Vagina (tissue), 2 donors: ENCODE measurements around the gene GLE1. TPM values are rescaled to one million over a fixed set of nuclear protein-coding genes. Genes with fewer than 3 reads are reported as not detected.

Source experiments
- DNase-seq, 2 donors: peaks; one replicate each; pipeline ENCODE4 v3.0.0-alpha.2; 2017; ENCODE audit errors: extremely low spot score in 2 of 2
- H3K27ac ChIP-seq: fragments of 200-600 bp; sonication (generic); one replicate; pipeline ENCODE4 v1.5.1; 2019
- H3K27me3 ChIP-seq: fragments of 200-600 bp; sonication (generic); one replicate; pipeline ENCODE4 v1.5.1; 2019
- H3K36me3 ChIP-seq, 2 donors: fragments of 200-600 bp; sonication (generic); one replicate each; pipeline ENCODE4 v1.5.1; 2017 to 2019
- H3K4me1 ChIP-seq: fragments of 200-600 bp; sonication (generic); one replicate; pipeline ENCODE4 v1.5.1; 2019
- H3K4me3 ChIP-seq, 2 donors: fragments of 200-600 bp; sonication (generic); 1 replicate in 1 of 2; 2 replicates in 1 of 2; pipeline ENCODE4 v1.5.1; 2016 to 2019
- H3K9me3 ChIP-seq: fragments of 200-600 bp; sonication (generic); one replicate; pipeline ENCODE4 v1.5.1; 2019
- CTCF ChIP-seq, 3 experiments: fragments of 450-650 bp in 2 of 3; fragments of 200-600 bp in 1 of 3; sonication (generic) in 1 of 3; IDR thresholded peaks; one replicate each; pipeline ENCODE4 v1.5.1; 2017 to 2019; ENCODE audit warnings: antibody characterized with exemption in 3 of 3, mild to moderate bottlenecking in 2 of 3, moderate library complexity in 2 of 3
- POLR2A ChIP-seq, 2 donors: fragments of 450-650 bp; IDR thresholded peaks; one replicate each; pipeline ENCODE4 v1.6.1; 2017; ENCODE audit warnings: antibody characterized with exemption in 2 of 2, mild to moderate bottlenecking in 2 of 2, moderate library complexity in 2 of 2
- POLR2AphosphoS5 ChIP-seq, 2 donors: sonication (generic); formaldehyde crosslinking; IDR thresholded peaks; one replicate each; pipeline ENCODE4 v1.9.0; 2017; ENCODE audit warnings: antibody characterized with exemption in 2 of 2, mild to moderate bottlenecking in 2 of 2, low read depth in 1 of 2; ENCODE audit not compliant: insufficient read depth in 1 of 2
- intact Hi-C: fragments of 100-400 bp; cut with DNase I; formaldehyde crosslinking; loops from one replicate; pipeline ENCODE4 v1.15.1; 2023
- total RNA-seq: library from RNA; depleted of rRNA; stranded (reverse); fragments of >200 nt; gene quantifications from one replicate; pipeline ENCODE4 v1.2.3, GENCODE V29; 2016

GLE1 gene
- total RNA-seq, 1 donor from 2014 or later, result 20.9 TPM

- TF ChIP-seq POLR2AphosphoS5 (IDR thresholded peaks at IDR 0.05; ENCODE audit: insufficient read depth in 1 of 2, low read depth in 1 of 2) (no peak), CTCF (IDR thresholded peaks at IDR 0.05) (no peak), POLR2A (IDR thresholded peaks at IDR 0.05) (no peak)
- DNase-seq, result no peak
- H3K36me3 ChIP-seq, result peaks cover 7 to 71% of the 10 kb centered on the region in 2 donors
- H3K4me1 ChIP-seq, result no peaks in the 10 kb centered on the region
- no peak overlapping the region for H3K4me3 ChIP-seq
- H3K27ac ChIP-seq, result no peak overlapping the region
- intact Hi-C loops, result no loop called here
- no peaks in the 10 kb centered on the region for H3K27me3 ChIP-seq
- no peaks in the 10 kb centered on the region for H3K9me3 ChIP-seq
These were observed 36.3 kb downstream of the GLE1 start for GRCh38 chr9:128540634-128541360.

GRCh38 chr9:128546504-128546903 is 42.0 kb downstream of the GLE1 start:
- Histone ChIP-seq H3K27me3 (no peaks in the 10 kb centered on the region), H3K27ac (no peak overlapping the region), H3K4me1 (peaks cover 20% of the 10 kb centered on the region), H3K4me3 (no peak overlapping the region), H3K9me3 (no peaks in the 10 kb centered on the region), H3K36me3 (peaks cover 0 to 19% of the 10 kb centered on the region in 2 donors)
- no peak for DNase-seq
- TF ChIP-seq POLR2AphosphoS5 (IDR thresholded peaks at IDR 0.05; ENCODE audit: insufficient read depth in 1 of 2, low read depth in 1 of 2) (no peak), POLR2A (IDR thresholded peaks at IDR 0.05) (no peak), CTCF (IDR thresholded peaks at IDR 0.05) (no peak)
- intact Hi-C loops, result no loop called here

GRCh38 chr9:128548876-128549275 is 44.4 kb downstream of the GLE1 start:
- H3K27ac ChIP-seq, result no peak overlapping the region
- intact Hi-C loops, result no loop called here
- TF ChIP-seq POLR2AphosphoS5 (IDR thresholded peaks at IDR 0.05; ENCODE audit: insufficient read depth in 1 of 2, low read depth in 1 of 2) (no peak), CTCF (IDR thresholded peaks at IDR 0.05) (no peak)

GRCh38 chr9:128550226-128550625 is 45.7 kb downstream of the GLE1 start:
- no peaks in the 10 kb centered on the region for H3K9me3 ChIP-seq
- H3K4me3 ChIP-seq, result no peak overlapping the region
- no peaks in the 10 kb centered on the region for H3K36me3 ChIP-seq
- peak overlapping the region; percentile 98 for H3K27ac ChIP-seq
- TF ChIP-seq CTCF (IDR thresholded peaks at IDR 0.05), result no peak
- no peak for TF ChIP-seq POLR2AphosphoS5 (IDR thresholded peaks at IDR 0.05; ENCODE audit: insufficient read depth in 1 of 2, low read depth in 1 of 2)
- TF ChIP-seq POLR2A (IDR thresholded peaks at IDR 0.05), result no peak
- H3K4me1 ChIP-seq, result peaks cover 42% of the 10 kb centered on the region
- intact Hi-C loops, result loop anchor here (10.0 kb wide), 1 partner anchor 135 kb away; the partner anchor contains the start of gene SET
- H3K27me3 ChIP-seq, result no peaks in the 10 kb centered on the region
- DNase-seq, result no peak

More at GRCh38 chr9:128548876-128549275, 44.4 kb downstream of the GLE1 start:
- Histone ChIP-seq H3K36me3 (no peaks in the 10 kb centered on the region), H3K4me3 (no peak overlapping the region), H3K4me1 (peaks cover 29% of the 10 kb centered on the region), H3K9me3 (no peaks in the 10 kb centered on the region), H3K27me3 (no peaks in the 10 kb centered on the region)
- no peak for DNase-seq
